Right atrium auricular region (tissue), 2 donors: ENCODE results near the gene ZNF575. TPM values are rescaled to one million over a fixed set of nuclear protein-coding genes. Genes with fewer than 3 reads are reported as not detected.

Experiments used
- DNase-seq: peaks from one replicate; pipeline ENCODE4 v3.0.0-alpha.2; 2019; ENCODE audit warnings: low spot score
- H3K27ac ChIP-seq, 2 donors: fragments of 200-600 bp; sonication (generic); 1 replicate in 1 of 2; 2 replicates in 1 of 2; pipeline ENCODE4 v1.5.1; 2016 to 2019
- H3K27me3 ChIP-seq, 2 donors: fragments of 200-600 bp; sonication (generic); one replicate each; pipeline versions ENCODE4 v1.5.1 to v1.6.0; 2017 to 2019
- H3K36me3 ChIP-seq: fragments of 200-600 bp; sonication (generic); one replicate; pipeline ENCODE4 v1.5.1; 2016
- H3K4me1 ChIP-seq, 2 donors: fragments of 200-600 bp; sonication (generic); one replicate each; pipeline versions ENCODE4 v1.5.1 to v1.6.0; 2017 to 2019
- H3K4me3 ChIP-seq, 2 donors: fragments of 200-600 bp; sonication (generic); 1 replicate in 1 of 2; 2 replicates in 1 of 2; pipeline ENCODE4 v1.5.1; 2017 to 2019; ENCODE audit warnings: mild to moderate bottlenecking in 1 of 2, moderate library complexity in 1 of 2
- H3K9me3 ChIP-seq, 2 donors: fragments of 200-600 bp; sonication (generic); one replicate each; pipeline ENCODE4 v1.5.1; 2019
- CTCF ChIP-seq, 2 donors: fragments of 200-600 bp; sonication (generic); IDR thresholded peaks; one replicate each; pipeline ENCODE4 v1.5.1; 2019; ENCODE audit warnings: antibody characterized with exemption in 2 of 2
- total RNA-seq, 2 donors: library from RNA; depleted of rRNA; stranded (reverse); fragments of >200 nt; gene quantifications; one replicate each; pipeline ENCODE4 v1.1.0, GENCODE V29; 2016

ZNF575 gene
- total RNA-seq, 2 donors from 2014 or later: 0.39 TPM; not detected in 1

DNA sequence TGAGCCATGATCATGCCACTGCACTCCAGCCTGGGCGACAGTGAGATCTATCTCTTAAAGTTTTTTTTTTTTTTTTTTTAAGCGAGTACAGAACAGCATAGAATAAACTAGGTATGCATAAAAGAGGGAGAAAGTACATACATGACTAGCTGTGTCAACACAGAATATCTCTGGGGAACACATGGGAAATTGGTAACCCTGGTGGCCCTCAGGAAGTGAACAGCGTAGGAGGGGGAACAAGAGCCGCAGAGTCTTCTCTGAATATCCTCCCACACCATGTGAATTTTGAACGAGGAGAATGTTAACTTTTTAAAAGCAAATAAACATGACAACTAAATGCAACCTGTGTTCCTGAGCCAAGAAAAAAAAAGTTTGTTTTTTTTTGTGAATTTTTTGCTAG, 43.7 kb upstream of the ZNF575 start:
- TF ChIP-seq CTCF (IDR thresholded peaks at IDR 0.05): no peak
- DNase-seq: no peak
- H3K4me3 ChIP-seq: no peak overlapping the region
- no peaks in the 10 kb centered on the region for H3K9me3 ChIP-seq
- H3K27me3 ChIP-seq: no peaks in the 10 kb centered on the region
- no peak overlapping the region for H3K27ac ChIP-seq
- no peaks in the 10 kb centered on the region for H3K4me1 ChIP-seq
- H3K36me3 ChIP-seq: peaks cover 3% of the 10 kb centered on the region

- Histone ChIP-seq H3K27me3 (no peaks in the 10 kb centered on the region), H3K4me3 (no peak overlapping the region), H3K27ac (no peak overlapping the region), H3K9me3 (no peaks in the 10 kb centered on the region), H3K4me1 (no peaks in the 10 kb centered on the region), H3K36me3 (peaks cover 6% of the 10 kb centered on the region)
- DNase-seq: no peak
- TF ChIP-seq CTCF (IDR thresholded peaks at IDR 0.05): no peak
These were observed 42.9 kb upstream of the ZNF575 start for GRCh38 chr19:43489979-43490599.

GRCh38 chr19:43490759-43491158, 42.2 kb upstream of the ZNF575 start:
- Histone ChIP-seq H3K27me3 (no peaks in the 10 kb centered on the region), H3K4me3 (no peak overlapping the region), H3K27ac (no peak overlapping the region), H3K36me3 (peaks cover 6% of the 10 kb centered on the region), H3K4me1 (no peaks in the 10 kb centered on the region), H3K9me3 (no peaks in the 10 kb centered on the region)
- no peak for DNase-seq
- no peak for TF ChIP-seq CTCF (IDR thresholded peaks at IDR 0.05)

DNA sequence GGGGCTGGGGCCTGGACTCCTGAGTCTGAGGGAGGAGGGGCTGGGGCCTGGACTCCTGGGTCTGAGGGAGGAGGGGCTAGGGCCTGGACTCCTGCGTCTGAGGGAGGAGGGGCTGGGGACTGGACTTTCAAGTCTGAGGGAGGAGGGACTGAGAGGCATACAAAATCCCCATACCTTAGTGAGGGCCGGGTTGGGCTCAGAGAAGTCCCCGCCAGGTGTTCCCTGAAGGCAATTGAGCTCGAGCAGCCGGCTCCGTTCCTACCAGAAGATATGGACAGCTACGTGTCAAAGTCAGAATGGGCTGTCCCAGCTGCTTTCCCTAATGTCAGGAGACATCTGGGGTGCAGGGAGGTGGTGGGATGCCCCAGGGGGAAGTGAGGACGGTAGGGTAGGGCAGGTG, 37.9 kb upstream of the ZNF575 start:
- TF ChIP-seq CTCF (IDR thresholded peaks at IDR 0.05): no peak
- peaks cover 26% of the 10 kb centered on the region for H3K36me3 ChIP-seq
- DNase-seq: no peak

DNA sequence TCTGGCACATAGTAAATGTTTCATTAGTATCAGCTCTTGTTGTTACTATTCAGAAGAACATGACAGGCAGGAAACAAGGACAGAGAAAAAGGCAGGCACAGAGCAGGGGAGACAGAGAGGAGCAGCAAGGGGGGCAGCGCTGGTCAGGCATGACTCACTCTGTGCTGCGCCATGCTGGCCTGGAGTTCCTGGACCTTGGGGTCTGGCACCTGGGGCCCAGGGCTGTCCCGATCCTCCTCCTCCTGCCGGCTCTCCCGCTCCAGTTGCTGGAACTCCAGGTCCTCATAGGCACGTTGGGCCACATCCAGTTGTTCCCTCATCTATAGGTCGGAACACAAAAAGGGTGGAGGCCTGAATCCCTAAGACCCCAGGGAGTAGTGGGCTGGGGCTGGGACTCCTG, 36.0 kb upstream of the ZNF575 start:
- no peak for DNase-seq
- Histone ChIP-seq H3K9me3 (no peaks in the 10 kb centered on the region), H3K4me1 (peaks cover 0 to 17% of the 10 kb centered on the region in 2 donors), H3K27ac (no peak overlapping the region), H3K27me3 (no peaks in the 10 kb centered on the region), H3K36me3 (peaks cover 26% of the 10 kb centered on the region), H3K4me3 (no peak overlapping the region)
- no peak for TF ChIP-seq CTCF (IDR thresholded peaks at IDR 0.05)

More for the DNA sequence above, 37.9 kb upstream of the ZNF575 start:
- Histone ChIP-seq H3K4me1 (peaks cover 0 to 12% of the 10 kb centered on the region in 2 donors), H3K4me3 (no peak overlapping the region), H3K9me3 (no peaks in the 10 kb centered on the region), H3K27me3 (no peaks in the 10 kb centered on the region), H3K27ac (no peak overlapping the region)
